ENCODE measurements around the gene RNU4-1.

DNA sequence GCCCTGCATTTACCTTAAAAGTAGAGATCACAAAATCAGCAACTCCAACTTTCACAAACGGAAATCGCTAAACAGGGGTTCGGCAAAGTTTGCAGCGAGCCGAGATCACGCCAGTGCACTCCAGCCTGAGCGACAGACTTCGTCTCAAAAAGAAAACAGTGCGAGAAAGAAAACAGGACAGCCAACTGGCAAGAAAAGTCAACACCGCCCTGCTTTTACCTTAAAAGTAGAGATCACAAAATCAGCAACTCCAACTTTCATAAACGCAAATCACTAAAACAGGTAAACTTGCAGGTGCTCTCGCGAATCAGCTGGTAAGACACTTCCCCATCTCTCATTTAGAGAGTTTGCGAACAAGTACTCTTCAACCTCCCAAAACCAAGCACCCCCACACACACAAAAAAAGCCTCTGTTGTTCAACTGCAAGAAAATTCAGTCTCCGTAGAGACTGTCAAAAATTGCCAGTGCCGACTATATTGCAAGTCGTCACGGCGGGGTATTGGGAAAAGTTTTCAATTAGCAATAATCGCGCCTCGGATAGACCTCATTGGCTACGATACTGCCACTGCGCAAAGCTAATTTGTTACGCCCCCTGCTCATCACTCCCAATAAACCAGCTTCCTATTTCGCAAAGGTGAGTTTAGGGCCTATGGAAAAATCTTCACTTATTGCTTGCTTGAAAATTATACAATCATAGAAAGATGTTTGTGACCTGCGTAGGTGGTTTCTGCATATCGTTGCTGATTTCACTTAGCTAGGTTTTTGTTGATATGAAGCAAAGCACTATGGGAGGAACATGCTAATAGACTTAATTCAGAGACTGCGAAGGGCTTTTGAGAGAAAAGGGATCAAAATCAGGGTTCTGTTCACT is at the start of gene RNU4-1:
- TF ChIP-seq, protein P1, sequence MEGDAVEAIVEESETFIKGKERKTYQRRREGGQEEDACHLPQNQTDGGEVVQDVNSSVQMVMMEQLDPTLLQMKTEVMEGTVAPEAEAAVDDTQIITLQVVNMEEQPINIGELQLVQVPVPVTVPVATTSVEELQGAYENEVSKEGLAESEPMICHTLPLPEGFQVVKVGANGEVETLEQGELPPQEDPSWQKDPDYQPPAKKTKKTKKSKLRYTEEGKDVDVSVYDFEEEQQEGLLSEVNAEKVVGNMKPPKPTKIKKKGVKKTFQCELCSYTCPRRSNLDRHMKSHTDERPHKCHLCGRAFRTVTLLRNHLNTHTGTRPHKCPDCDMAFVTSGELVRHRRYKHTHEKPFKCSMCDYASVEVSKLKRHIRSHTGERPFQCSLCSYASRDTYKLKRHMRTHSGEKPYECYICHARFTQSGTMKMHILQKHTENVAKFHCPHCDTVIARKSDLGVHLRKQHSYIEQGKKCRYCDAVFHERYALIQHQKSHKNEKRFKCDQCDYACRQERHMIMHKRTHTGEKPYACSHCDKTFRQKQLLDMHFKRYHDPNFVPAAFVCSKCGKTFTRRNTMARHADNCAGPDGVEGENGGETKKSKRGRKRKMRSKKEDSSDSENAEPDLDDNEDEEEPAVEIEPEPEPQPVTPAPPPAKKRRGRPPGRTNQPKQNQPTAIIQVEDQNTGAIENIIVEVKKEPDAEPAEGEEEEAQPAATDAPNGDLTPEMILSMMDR (IDR thresholded peaks at IDR 0.05) = no peak
- peak in 1 of 2 donors; percentile 78 for TF ChIP-seq POLR2A (IDR thresholded peaks at IDR 0.05)
- no peak for TF ChIP-seq EP300 (IDR thresholded peaks at IDR 0.05)
